Endothelial cell of umbilical vein (primary cell): ENCODE measurements around the gene MYOD1. TPM values are rescaled to one million over a fixed set of nuclear protein-coding genes. Genes with fewer than 3 reads are reported as not detected.

Experiments
- BruUV-seq: library from RNA; stranded (reverse); fragments of 400-500 nt; replicated peaks from 2 replicates; lab custom pipeline; 2021; lab: Mats Ljungman, UMichigan
- CTCF ChIA-PET: fragments of 300-600, 350-600 bp; sonication (Branson Sonifier 250); formaldehyde crosslinking; loops from one replicate; lab custom pipeline; 2021; ENCODE audit warnings: antibody characterized with exemption, inconsistent platforms; lab: Charles Lee
- POLR2A ChIA-PET: fragments of 300-600, 350-600 bp; sonication (Branson Sonifier 250); formaldehyde crosslinking; loops from one replicate; lab custom pipeline; 2021; ENCODE audit warnings: antibody characterized with exemption, inconsistent platforms; lab: Charles Lee
- DNase-seq: peaks from one replicate; pipeline ENCODE4 v3.0.0-alpha.2; 2011; ENCODE audit warnings: low read depth, low spot score
- FAIRE-seq: peaks from 2 replicates; lab custom pipeline; 2011; peaks lifted over from hg19 to GRCh38; lab: Jason Lieb, UNC
- H2AFZ ChIP-seq: 2 replicates; pipeline ENCODE4 v1.6.0; 2012; ENCODE audit warnings: low read depth, low read length, control low read depth, inconsistent platforms
- H3K27ac ChIP-seq: 2 replicates; pipeline ENCODE4 v1.5.1; 2011; ENCODE audit warnings: low read depth, mild to moderate bottlenecking, control low read depth, low read length, moderate library complexity; ENCODE audit not compliant: insufficient read depth
- H3K27me3 ChIP-seq, 2 experiments: 2 replicates each; pipeline versions ENCODE4 v1.6.0 to v1.6.1; 2011; ENCODE audit warnings: low read length in 2 of 2, mixed read lengths in 1 of 2; ENCODE audit not compliant: control insufficient read depth in 2 of 2, insufficient read depth in 2 of 2
- H3K36me3 ChIP-seq, 2 experiments: 2 replicates in 1 of 2; 3 replicates in 1 of 2; pipeline ENCODE4 v1.5.1; 2011; ENCODE audit warnings: low read length in 2 of 2, mild to moderate bottlenecking in 1 of 2, moderate library complexity in 1 of 2; ENCODE audit not compliant: control insufficient read depth in 2 of 2, insufficient read depth in 2 of 2; ENCODE audit errors: extremely low read depth in 1 of 2
- H3K4me1 ChIP-seq: 3 replicates; pipeline ENCODE4 v1.5.1; 2011; ENCODE audit warnings: mild to moderate bottlenecking, low read length; ENCODE audit not compliant: control insufficient read depth, insufficient read depth; ENCODE audit errors: extremely low read depth
- H3K4me2 ChIP-seq: 2 replicates; pipeline ENCODE4 v1.6.1; 2011; ENCODE audit warnings: low read length, control low read depth, mixed read lengths; ENCODE audit not compliant: insufficient read depth
- H3K4me3 ChIP-seq, 3 experiments: fragments of 200-600 bp in 1 of 3; sonication (generic), shearing (Covaris generic) in 1 of 3; replicated peaks in 1 of 3; 2 replicates each; pipeline ENCODE4 v1.5.1; 2011 to 2016; ENCODE audit warnings: control low read depth in 3 of 3, low read length in 3 of 3, mild to moderate bottlenecking in 2 of 3, inconsistent platforms in 1 of 3, low read depth in 1 of 3, moderate library complexity in 1 of 3; ENCODE audit not compliant: insufficient read depth in 1 of 3
- H3K79me2 ChIP-seq: 2 replicates; pipeline ENCODE4 v1.6.0; 2012; ENCODE audit warnings: low read length, inconsistent platforms; ENCODE audit not compliant: control insufficient read depth, insufficient read depth
- H3K9ac ChIP-seq: replicated peaks from 2 replicates; pipeline ENCODE3; 2011; ENCODE audit warnings: low read length, control low read depth; ENCODE audit not compliant: insufficient read depth; ENCODE audit errors: extremely low read depth
- H3K9me1 ChIP-seq: replicated peaks from 3 replicates; pipeline ENCODE4 v1.6.0; 2011; ENCODE audit warnings: mild to moderate bottlenecking, low read length; ENCODE audit not compliant: control insufficient read depth, insufficient read depth; ENCODE audit errors: extremely low read depth
- H3K9me3 ChIP-seq: replicated peaks from 2 replicates; pipeline ENCODE4 v1.5.1; 2012; ENCODE audit warnings: low read length, inconsistent platforms; ENCODE audit not compliant: control insufficient read depth, insufficient read depth
- H4K20me1 ChIP-seq: replicated peaks from 2 replicates; pipeline ENCODE3; 2011; ENCODE audit warnings: mild to moderate bottlenecking, low read length; ENCODE audit not compliant: control insufficient read depth, insufficient read depth; ENCODE audit errors: extremely low read depth
- EZH2 ChIP-seq: IDR thresholded peaks from 2 replicates; pipeline ENCODE4 v1.6.1; 2012; ENCODE audit warnings: borderline replicate concordance, low read depth, mild to moderate bottlenecking, moderate library complexity, low read length, inconsistent platforms; ENCODE audit not compliant: severe bottlenecking
- FOS ChIP-seq: IDR thresholded peaks from 2 replicates; pipeline ENCODE4 v1.6.1; 2011; ENCODE audit warnings: mild to moderate bottlenecking, low read length, moderate library complexity, borderline replicate concordance; ENCODE audit not compliant: insufficient read depth
- GATA2 ChIP-seq: IDR thresholded peaks from 2 replicates; pipeline ENCODE4 v1.7.0; 2011; ENCODE audit warnings: low read depth, mild to moderate bottlenecking, moderate library complexity, mixed read lengths, low read length; ENCODE audit not compliant: insufficient read length, insufficient read depth
- JUN ChIP-seq: IDR thresholded peaks from 2 replicates; pipeline ENCODE4 v1.6.1; 2011; ENCODE audit warnings: borderline replicate concordance, low read depth; ENCODE audit not compliant: insufficient read length, insufficient read depth
- MYC ChIP-seq: IDR thresholded peaks from one replicate; pipeline ENCODE4 v1.6.1; 2011; ENCODE audit warnings: mild to moderate bottlenecking, low read depth, low read length
- POLR2A ChIP-seq: IDR thresholded peaks from 2 replicates; pipeline ENCODE4 v1.6.1; 2012; ENCODE audit warnings: low read depth, mild to moderate bottlenecking, control low read depth, low read length
- POLR2AphosphoS5 ChIP-seq: IDR thresholded peaks from 2 replicates; pipeline ENCODE4 v1.6.1; 2012; ENCODE audit warnings: low read depth, mild to moderate bottlenecking, control low read depth, low read length, moderate library complexity; ENCODE audit not compliant: insufficient read depth
- dilution Hi-C: fragments of 300-500 bp; cut with MboI; formaldehyde crosslinking; loops from one replicate; pipeline ENCODE4 v1.15.0; 2019; ENCODE audit warnings: low sequenced_read_pairs; ENCODE audit not compliant: extremely low pct_ligation_motif_present
- intact Hi-C: fragments of 100-400 bp; cut with micrococcal nuclease; formaldehyde crosslinking; loops from one replicate; pipeline ENCODE4 v1.10.0; 2022
- polyA plus RNA-seq, 4 experiments: library from polyadenylated mRNA; depleted of rRNA in 3 of 4; stranded (reverse) in 3 of 4; unstranded in 1 of 4; fragments of >200 nt; gene quantifications; 2 replicates each; pipeline versions ENCODE4 v1.2.1 to v1.2.3, GENCODE V29; 2011 to 2012; ENCODE audit warnings: missing spikeins in 1 of 4
- total RNA-seq: library from RNA; stranded (reverse); gene quantifications from 2 replicates; pipeline ENCODE4 v1.2.3, GENCODE V29; 2021
- TF ChIP-seq, protein P1 (sequence below), 2 donors: IDR thresholded peaks; 1 replicate in 1 of 2; 2 replicates in 1 of 2; pipeline ENCODE4 v1.5.1; 2011; ENCODE audit warnings: low read length in 2 of 2, mild to moderate bottlenecking in 2 of 2, moderate library complexity in 2 of 2, control low read depth in 1 of 2, inconsistent platforms in 1 of 2, low read depth in 1 of 2; ENCODE audit not compliant: insufficient read depth in 1 of 2; ENCODE audit errors: extremely low read depth in 1 of 2
- TF ChIP-seq, protein P2 (sequence below): IDR thresholded peaks from 2 replicates; pipeline ENCODE4 v1.6.1; 2011; ENCODE audit not compliant: insufficient read depth, insufficient read length

Gene MYOD1
- total and polyA plus RNA-seq, 2 donors (not counting 3 experiments of a cell fraction or from before 2014, with no cell fraction given) = not detected

DNA sequence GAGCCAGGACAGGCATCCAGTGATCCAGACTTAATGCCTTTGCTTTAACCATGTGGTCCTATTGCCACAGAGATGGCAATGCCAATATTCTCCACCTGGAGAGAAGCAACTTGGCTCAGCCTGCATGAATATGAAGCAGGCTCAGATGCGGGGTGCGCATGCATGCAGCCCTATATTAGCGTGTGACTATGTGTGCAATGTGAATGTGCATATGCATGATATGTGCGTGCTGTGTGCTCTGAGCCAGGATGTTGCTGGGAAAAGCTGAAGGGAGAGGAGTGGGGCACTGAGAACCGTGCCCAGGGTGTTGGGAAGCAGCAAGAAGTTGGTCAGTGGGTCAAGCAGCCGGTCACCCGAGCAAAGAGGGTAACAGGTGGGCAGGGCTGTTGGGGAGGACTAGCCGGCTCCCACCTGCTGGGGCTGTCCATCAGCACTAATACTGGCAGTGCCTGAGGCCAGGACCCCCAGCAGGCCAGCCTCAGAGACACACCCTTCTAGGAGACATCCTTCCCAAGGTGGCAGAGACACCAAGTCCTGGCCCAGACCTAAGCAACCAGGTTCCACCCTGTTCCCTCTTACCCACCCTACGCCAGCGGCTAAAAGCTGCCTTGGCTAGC, 24.8 kb upstream of the MYOD1 start:
- FAIRE-seq = no peak
- Histone ChIP-seq H3K4me3 (no peak overlapping the region), H3K79me2 (no peaks in the 10 kb centered on the region), H3K27ac (no peak overlapping the region), H3K9me3 (no peaks in the 10 kb centered on the region), H3K9me1 (no peaks in the 10 kb centered on the region), H4K20me1 (no peaks in the 10 kb centered on the region), H3K9ac (no peak overlapping the region), H3K4me2 (no peak overlapping the region), H3K27me3 (peaks cover 29 to 48% of the 10 kb centered on the region in 2 experiments), H3K4me1 (no peaks in the 10 kb centered on the region), H2AFZ (no peak overlapping the region), H3K36me3 (no peaks in the 10 kb centered on the region)
- POLR2A ChIA-PET = no interaction called here
- no peak for DNase-seq
- CTCF ChIA-PET = no interaction called here
- BruUV-seq = no TSS peak
- dilution Hi-C loops = no loop called here
- intact Hi-C loops = no loop called here
- TF ChIP-seq JUN = no peak
- TF ChIP-seq EZH2 = no peak
- no peak for TF ChIP-seq POLR2AphosphoS5
- no peak for TF ChIP-seq GATA2
- TF ChIP-seq FOS = no peak
- TF ChIP-seq MYC = no peak
- TF ChIP-seq, protein P1, sequence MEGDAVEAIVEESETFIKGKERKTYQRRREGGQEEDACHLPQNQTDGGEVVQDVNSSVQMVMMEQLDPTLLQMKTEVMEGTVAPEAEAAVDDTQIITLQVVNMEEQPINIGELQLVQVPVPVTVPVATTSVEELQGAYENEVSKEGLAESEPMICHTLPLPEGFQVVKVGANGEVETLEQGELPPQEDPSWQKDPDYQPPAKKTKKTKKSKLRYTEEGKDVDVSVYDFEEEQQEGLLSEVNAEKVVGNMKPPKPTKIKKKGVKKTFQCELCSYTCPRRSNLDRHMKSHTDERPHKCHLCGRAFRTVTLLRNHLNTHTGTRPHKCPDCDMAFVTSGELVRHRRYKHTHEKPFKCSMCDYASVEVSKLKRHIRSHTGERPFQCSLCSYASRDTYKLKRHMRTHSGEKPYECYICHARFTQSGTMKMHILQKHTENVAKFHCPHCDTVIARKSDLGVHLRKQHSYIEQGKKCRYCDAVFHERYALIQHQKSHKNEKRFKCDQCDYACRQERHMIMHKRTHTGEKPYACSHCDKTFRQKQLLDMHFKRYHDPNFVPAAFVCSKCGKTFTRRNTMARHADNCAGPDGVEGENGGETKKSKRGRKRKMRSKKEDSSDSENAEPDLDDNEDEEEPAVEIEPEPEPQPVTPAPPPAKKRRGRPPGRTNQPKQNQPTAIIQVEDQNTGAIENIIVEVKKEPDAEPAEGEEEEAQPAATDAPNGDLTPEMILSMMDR (IDR thresholded peaks at IDR 0.05; ENCODE audit: extremely low read depth in 1 of 2, insufficient read depth in 1 of 2, low read depth in 1 of 2, low read length in 2 of 2) = no peak
- no peak for TF ChIP-seq POLR2A
- TF ChIP-seq, protein P2, sequence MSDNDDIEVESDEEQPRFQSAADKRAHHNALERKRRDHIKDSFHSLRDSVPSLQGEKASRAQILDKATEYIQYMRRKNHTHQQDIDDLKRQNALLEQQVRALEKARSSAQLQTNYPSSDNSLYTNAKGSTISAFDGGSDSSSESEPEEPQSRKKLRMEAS = no peak
